GM03348 (cell line): ENCODE results near the gene UBALD2.
"Not testable (repeated sequence)": the region's sequence is repeated elsewhere in the genome, so short reads cannot be mapped to it uniquely, and the experiment has no call there.

Experiments used
- DNase-seq: peaks from one replicate; pipeline ENCODE4 v3.0.0; 2012; ENCODE audit warnings: low spot score

The UBALD2 gene

GRCh38 chr17:76266244-76266938 is 1.2 kb downstream of the UBALD2 start:
- DNase-seq: peak; percentile 39

DNA sequence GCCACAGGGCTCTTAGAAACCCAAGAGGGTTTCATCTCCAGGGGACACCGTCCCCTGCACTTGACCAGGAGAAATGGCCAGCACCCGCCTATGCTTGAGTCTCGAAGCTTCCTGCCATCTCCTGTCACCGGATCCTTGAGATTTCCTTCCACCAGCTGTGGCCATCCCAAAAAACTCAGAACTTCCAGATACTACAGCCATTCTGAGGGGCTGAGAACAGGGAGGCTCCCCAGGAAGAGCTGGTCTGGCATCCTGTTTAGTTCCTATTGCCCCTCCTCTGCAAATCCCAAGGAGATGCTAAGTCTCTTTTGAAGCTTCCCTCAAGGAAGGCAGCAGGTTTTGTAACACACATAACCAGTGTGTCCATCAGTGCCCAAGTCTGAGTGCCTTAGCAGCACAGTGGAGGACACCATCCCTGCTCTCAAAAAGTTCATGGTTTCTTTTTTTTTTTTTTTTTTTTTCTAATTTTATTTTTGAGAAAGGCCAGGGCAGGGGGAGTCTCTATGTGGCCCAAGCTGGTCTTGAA is 2.0 kb downstream of the UBALD2 start:
- DNase-seq: peak; percentile 3

DNA sequence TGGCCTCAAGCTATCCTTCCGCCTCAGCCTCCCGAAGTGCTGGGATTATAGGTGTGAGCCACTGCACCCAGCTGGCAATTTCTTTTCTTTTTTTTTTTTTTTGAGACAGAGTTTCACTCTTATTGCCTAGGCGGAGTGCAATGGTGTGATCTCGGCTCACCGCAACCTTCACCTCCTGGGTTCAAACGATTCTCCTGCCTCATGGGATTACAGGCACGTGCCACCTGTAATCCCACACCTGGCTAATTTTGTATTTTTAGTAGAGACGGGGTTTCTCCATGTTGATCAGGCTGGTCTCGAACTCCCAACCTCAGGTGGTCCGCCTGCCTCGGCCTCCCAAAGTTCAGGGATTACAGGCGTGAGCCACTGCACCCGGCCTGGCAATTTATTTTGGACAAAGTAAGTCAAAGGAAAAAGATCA is 2.4 kb downstream of the UBALD2 start:
- DNase-seq: not testable (repeated sequence)

- DNase-seq: peak; percentile 83
These were observed 3.0 kb downstream of the UBALD2 start for GRCh38 chr17:76268015-76268749.

- DNase-seq: no peak
These were observed 4.1 kb downstream of the UBALD2 start for GRCh38 chr17:76268991-76269981.

DNA sequence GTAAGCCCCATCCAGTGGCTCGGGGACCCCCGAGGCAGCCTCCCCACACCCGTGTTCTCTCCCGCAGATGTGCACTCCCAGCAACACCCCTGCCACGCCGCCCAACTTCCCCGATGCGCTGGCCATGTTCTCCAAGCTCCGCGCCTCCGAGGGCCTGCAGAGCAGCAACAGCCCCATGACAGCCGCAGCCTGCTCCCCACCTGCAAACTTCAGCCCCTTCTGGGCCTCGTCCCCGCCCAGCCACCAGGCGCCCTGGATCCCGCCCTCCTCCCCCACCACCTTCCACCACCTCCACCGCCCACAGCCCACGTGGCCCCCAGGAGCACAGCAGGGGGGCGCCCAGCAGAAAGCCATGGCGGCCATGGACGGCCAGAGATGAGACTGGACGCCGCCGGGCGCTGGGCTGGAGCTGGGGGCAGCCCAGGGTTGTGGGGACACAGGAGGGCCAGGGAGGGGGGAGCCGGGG is 5.0 kb downstream of the UBALD2 start:
- DNase-seq: no peak

GRCh38 chr17:76270770-76271668 is 5.9 kb downstream of the UBALD2 start:
- DNase-seq: no peak

GRCh38 chr17:76271669-76272540 is 6.8 kb downstream of the UBALD2 start:
- DNase-seq: no peak

GRCh38 chr17:76272541-76273444 is 7.6 kb downstream of the UBALD2 start:
- no peak for DNase-seq

GRCh38 chr17:76273445-76274111 is 8.4 kb downstream of the UBALD2 start:
- DNase-seq: no peak

DNA sequence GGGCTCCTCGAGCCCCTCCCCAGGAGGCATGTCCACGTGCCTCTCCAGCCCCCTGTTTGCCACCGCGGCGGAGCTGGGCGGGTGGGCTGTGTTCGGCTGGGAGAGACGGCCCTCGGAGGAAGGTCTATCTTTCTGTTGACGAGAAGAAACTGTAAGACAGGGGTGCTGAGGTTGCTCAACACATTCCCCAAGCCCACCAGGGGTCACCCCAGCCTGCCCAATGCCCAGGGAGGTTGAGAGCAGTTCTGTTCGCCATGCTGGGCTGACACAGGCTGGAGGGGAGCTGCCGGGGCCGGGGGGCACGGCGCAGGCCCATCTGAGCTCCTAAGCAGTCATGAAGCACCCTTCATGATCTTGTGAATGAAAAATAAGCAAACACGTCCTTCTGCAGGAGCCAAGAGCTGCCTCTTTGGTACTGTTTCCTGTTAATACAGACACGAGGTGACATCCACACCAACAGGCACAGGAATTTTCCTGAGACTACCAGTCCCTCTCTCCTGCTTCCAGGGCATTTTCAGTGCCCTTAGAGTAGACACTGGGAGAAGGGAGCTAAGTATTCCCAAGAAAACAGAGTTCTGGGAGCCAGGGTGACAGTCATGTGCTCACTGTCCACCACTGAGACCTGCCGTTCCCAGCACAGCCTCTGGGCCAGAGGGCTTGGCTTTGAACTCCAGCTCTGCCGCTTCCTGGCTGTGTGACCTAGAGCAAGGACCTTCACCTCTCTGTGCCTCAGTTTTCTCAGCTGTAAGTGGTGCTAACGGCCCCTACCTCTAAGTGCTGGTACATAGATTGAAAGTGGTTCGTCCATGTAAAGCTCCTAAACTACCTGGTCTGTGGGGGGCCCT is 9.2 kb downstream of the UBALD2 start:
- no peak for DNase-seq

GRCh38 chr17:76275382-76276068 is 10.4 kb downstream of the UBALD2 start:
- no peak for DNase-seq

DNA sequence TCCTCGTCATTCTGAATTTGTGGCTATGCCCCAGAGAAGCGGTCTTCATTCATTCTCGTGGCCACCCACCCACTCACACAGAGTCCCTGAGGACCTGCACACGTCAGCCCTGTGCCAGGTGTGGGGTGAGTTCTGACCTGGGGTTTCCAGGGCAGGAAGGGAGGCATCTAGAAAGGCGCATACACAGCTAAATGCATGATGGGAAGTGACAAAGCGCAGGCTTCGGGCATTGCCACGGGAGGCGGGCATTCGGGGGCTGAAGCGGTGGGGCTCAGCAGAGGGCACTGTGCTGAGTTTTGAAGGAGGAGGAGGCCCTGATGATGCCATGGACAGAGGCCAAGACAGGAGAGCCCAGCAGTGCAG is 10.9 kb downstream of the UBALD2 start:
- no peak for DNase-seq

DNA sequence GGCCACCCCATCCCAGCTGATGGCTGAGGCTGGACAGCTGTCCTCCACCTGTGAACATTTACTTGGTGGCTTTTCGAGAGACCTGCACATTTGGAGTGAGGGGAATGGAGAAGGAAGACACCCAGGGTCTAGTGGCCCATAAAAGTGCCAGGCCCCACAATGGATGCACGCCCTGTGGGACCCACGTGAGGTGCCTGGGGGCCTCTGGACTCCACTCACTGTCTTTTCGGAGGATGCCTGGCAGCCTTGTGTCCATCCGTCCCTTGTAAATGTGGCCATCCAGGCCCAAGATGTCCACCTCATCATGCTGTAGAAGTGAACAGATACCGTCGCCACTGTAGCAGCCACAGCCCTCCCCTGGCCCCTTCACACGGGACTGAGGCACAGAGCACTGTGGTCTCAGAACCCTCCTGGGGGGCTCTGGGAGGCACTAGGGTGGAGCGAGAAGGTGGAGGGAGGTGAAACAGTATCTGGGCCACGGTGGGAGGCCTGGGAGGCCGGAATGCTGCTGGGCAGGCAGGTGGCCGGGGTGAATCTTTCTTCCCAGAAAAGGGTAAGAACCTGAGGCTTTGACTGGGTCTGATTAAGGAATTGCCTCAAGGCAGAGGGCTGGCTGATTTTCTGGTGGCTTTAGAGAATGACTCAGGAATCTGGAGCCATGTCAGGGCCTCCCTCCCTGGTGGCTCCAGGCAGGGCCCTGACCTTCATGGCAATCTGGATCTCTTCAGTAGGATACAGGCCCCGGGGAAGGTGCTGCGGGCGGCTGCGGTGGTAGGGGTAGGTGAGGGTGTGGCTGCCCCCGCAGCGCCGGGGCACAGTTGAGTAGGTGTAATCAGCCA is 11.5 kb downstream of the UBALD2 start:
- DNase-seq: peak; percentile 62

DNA sequence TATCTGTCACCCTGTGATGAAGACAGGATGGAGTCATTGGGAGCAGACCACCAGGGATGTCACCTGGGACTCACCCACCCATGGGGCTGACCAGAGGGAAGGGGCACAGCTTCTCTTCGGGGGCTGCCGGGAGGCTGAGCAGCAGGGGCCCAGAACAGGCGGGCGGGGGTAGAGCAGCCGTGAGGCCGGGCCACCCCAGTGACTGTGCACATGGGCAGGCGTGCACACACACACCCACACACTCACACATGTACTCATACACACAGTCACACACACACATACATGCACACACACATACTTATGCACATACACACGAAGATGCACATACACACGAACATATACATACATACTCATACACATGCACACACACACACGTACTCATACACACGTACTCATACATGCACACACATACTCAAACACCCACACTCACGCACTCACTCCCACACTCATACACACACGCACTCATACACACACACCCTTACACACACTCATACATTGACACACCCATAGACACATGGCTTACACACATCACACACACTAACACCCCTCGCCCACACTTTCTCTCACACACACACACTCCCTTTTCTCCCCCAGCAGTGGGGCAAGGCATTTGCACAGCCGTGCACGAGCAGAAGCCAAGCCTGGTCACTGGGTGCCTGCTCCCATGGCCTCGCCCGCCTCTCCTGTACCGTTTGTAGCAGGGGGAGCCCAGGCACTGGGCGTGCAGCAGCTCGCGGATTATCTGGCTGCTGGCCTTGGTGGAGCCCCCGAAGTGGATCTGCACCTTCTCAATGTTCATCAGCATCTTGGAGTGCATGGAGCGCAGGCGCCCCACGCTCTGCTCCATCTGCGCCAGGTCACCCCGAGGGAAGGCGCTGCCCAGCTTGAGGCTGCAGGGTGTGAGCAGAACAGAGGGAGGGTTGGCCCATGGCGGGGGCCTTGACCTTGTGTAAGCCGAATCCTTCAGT is 12.4 kb downstream of the UBALD2 start:
- DNase-seq: no peak
